Measurements from ENCODE around the gene ANKRD29. TPM values are rescaled to one million over a fixed set of nuclear protein-coding genes. Genes with fewer than 3 reads are reported as not detected.

ANKRD29 gene
- total and polyA plus RNA-seq, 2 donors (not counting 3 experiments of a cell fraction or from before 2014, with no cell fraction given), result 0.03 to 2.6 TPM

- no peaks in the 10 kb centered on the region for H3K4me1 ChIP-seq (ENCODE audit: control insufficient read depth, extremely low read depth, insufficient read depth, low read length)
- no peak overlapping the region for H3K27ac ChIP-seq (ENCODE audit: insufficient read depth, low read depth, low read length)
- ChIA-PET CTCF (interaction anchor here (0.7 to 1.3 kb wide), 2 partner anchors 10 to 151 kb away, joined by 3 to 4 read pairs; no protein-coding TSS in a partner anchor), POLR2A (no interaction called here)
- no peak overlapping the region for H3K4me3 ChIP-seq (replicated peaks in 1 of 3; ENCODE audit: insufficient read depth in 1 of 3, low read depth in 1 of 3, low read length in 3 of 3)
- intact Hi-C loops (cut with micrococcal nuclease), result no loop called here
- DNase-seq (ENCODE audit: low read depth, low spot score) (no peak), FAIRE-seq (no peak)
- H2AFZ ChIP-seq (ENCODE audit: low read depth, low read length), result no peak overlapping the region
- no peak for TF ChIP-seq MAX (IDR thresholded peaks at IDR 0.05; ENCODE audit: insufficient read depth, insufficient read length)
- TF ChIP-seq POLR2A (IDR thresholded peaks at IDR 0.05; ENCODE audit: low read depth, low read length), result no peak
- TF ChIP-seq MYC (IDR thresholded peaks at IDR 0.05; ENCODE audit: low read depth, low read length), result no peak
- no peak for TF ChIP-seq GATA2 (IDR thresholded peaks at IDR 0.05; ENCODE audit: insufficient read depth, insufficient read length, low read depth, low read length)
- no peak for TF ChIP-seq FOS (IDR thresholded peaks at IDR 0.05; ENCODE audit: borderline replicate concordance, insufficient read depth, low read length)
- TF ChIP-seq POLR2AphosphoS5 (IDR thresholded peaks at IDR 0.05; ENCODE audit: insufficient read depth, low read depth, low read length), result no peak
- TF ChIP-seq EZH2 (IDR thresholded peaks at IDR 0.05; ENCODE audit: borderline replicate concordance, low read depth, low read length, severe bottlenecking), result no peak
- no peaks in the 10 kb centered on the region for H3K79me2 ChIP-seq (ENCODE audit: control insufficient read depth, insufficient read depth, low read length)
- H4K20me1 ChIP-seq (replicated peaks; ENCODE audit: control insufficient read depth, extremely low read depth, insufficient read depth, low read length), result no peaks in the 10 kb centered on the region
- H3K27me3 ChIP-seq (ENCODE audit: control insufficient read depth in 2 of 2, insufficient read depth in 2 of 2, low read length in 2 of 2), result no peaks in the 10 kb centered on the region
- no peaks in the 10 kb centered on the region for H3K9me1 ChIP-seq (replicated peaks; ENCODE audit: control insufficient read depth, extremely low read depth, insufficient read depth, low read length)
- H3K9me3 ChIP-seq (replicated peaks; ENCODE audit: control insufficient read depth, insufficient read depth, low read length), result no peaks in the 10 kb centered on the region
- no TSS peak for BruUV-seq (replicated peaks)
- no peak overlapping the region for H3K9ac ChIP-seq (replicated peaks; ENCODE audit: extremely low read depth, insufficient read depth, low read length)
- H3K36me3 ChIP-seq (ENCODE audit: control insufficient read depth in 2 of 2, extremely low read depth in 1 of 2, insufficient read depth in 2 of 2, low read length in 2 of 2), result peaks cover 7 to 19% of the 10 kb centered on the region in 2 experiments
- dilution Hi-C loops (cut with MboI; ENCODE audit: extremely low pct_ligation_motif_present, low sequenced_read_pairs), result no loop called here
- H3K4me2 ChIP-seq (ENCODE audit: insufficient read depth, low read length), result no peak overlapping the region
These were observed 110.7 kb downstream of the ANKRD29 start for GRCh38 chr18:23551978-23552377.

- Histone ChIP-seq H3K9me3 (replicated peaks; ENCODE audit: control insufficient read depth, insufficient read depth, low read length) (no peaks in the 10 kb centered on the region), H3K27ac (ENCODE audit: insufficient read depth, low read depth, low read length) (no peak overlapping the region), H3K9me1 (replicated peaks; ENCODE audit: control insufficient read depth, extremely low read depth, insufficient read depth, low read length) (no peaks in the 10 kb centered on the region), H3K9ac (replicated peaks; ENCODE audit: extremely low read depth, insufficient read depth, low read length) (no peak overlapping the region), H3K27me3 (ENCODE audit: control insufficient read depth in 2 of 2, insufficient read depth in 2 of 2, low read length in 2 of 2) (no peaks in the 10 kb centered on the region), H3K36me3 (ENCODE audit: control insufficient read depth in 2 of 2, extremely low read depth in 1 of 2, insufficient read depth in 2 of 2, low read length in 2 of 2) (peaks cover 10 to 11% of the 10 kb centered on the region in 2 experiments), H3K79me2 (ENCODE audit: control insufficient read depth, insufficient read depth, low read length) (no peaks in the 10 kb centered on the region), H4K20me1 (replicated peaks; ENCODE audit: control insufficient read depth, extremely low read depth, insufficient read depth, low read length) (no peaks in the 10 kb centered on the region), H2AFZ (ENCODE audit: low read depth, low read length) (no peak overlapping the region), H3K4me3 (replicated peaks in 1 of 3; ENCODE audit: insufficient read depth in 1 of 3, low read depth in 1 of 3, low read length in 3 of 3) (no peak overlapping the region), H3K4me2 (ENCODE audit: insufficient read depth, low read length) (no peak overlapping the region), H3K4me1 (ENCODE audit: control insufficient read depth, extremely low read depth, insufficient read depth, low read length) (no peaks in the 10 kb centered on the region)
- dilution Hi-C loops (cut with MboI; ENCODE audit: extremely low pct_ligation_motif_present, low sequenced_read_pairs), result no loop called here
- POLR2A ChIA-PET, result no interaction called here
- intact Hi-C loops (cut with micrococcal nuclease), result no loop called here
- no peak for FAIRE-seq
- no TSS peak for BruUV-seq (replicated peaks)
- TF ChIP-seq MYC (IDR thresholded peaks at IDR 0.05; ENCODE audit: low read depth, low read length) (no peak), FOS (IDR thresholded peaks at IDR 0.05; ENCODE audit: borderline replicate concordance, insufficient read depth, low read length) (no peak), POLR2AphosphoS5 (IDR thresholded peaks at IDR 0.05; ENCODE audit: insufficient read depth, low read depth, low read length) (no peak), CTCF (IDR thresholded peaks at IDR 0.05; ENCODE audit: extremely low read depth in 1 of 2, insufficient read depth in 1 of 2, low read depth in 1 of 2, low read length in 2 of 2) (no peak), POLR2A (IDR thresholded peaks at IDR 0.05; ENCODE audit: low read depth, low read length) (no peak), MAX (IDR thresholded peaks at IDR 0.05; ENCODE audit: insufficient read depth, insufficient read length) (no peak), GATA2 (IDR thresholded peaks at IDR 0.05; ENCODE audit: insufficient read depth, insufficient read length, low read depth, low read length) (no peak), EZH2 (IDR thresholded peaks at IDR 0.05; ENCODE audit: borderline replicate concordance, low read depth, low read length, severe bottlenecking) (no peak), JUN (IDR thresholded peaks at IDR 0.05; ENCODE audit: borderline replicate concordance, insufficient read depth, insufficient read length, low read depth) (no peak)
- CTCF ChIA-PET, result no interaction called here
- no peak for DNase-seq (ENCODE audit: low read depth, low spot score)
These were observed 111.8 kb downstream of the ANKRD29 start for GRCh38 chr18:23550898-23551297.
